ENCODE measurements around the gene TNFAIP3. TPM values are rescaled to one million over a fixed set of nuclear protein-coding genes. Genes with fewer than 3 reads are reported as not detected.
A peak's percentile ranks its signal among the peaks of the same experiment; 100 is the strongest.

The TNFAIP3 gene
- total RNA-seq, 4 donors from 2014 or later = 21.6 to 48.4 (median 32.8) TPM

DNA sequence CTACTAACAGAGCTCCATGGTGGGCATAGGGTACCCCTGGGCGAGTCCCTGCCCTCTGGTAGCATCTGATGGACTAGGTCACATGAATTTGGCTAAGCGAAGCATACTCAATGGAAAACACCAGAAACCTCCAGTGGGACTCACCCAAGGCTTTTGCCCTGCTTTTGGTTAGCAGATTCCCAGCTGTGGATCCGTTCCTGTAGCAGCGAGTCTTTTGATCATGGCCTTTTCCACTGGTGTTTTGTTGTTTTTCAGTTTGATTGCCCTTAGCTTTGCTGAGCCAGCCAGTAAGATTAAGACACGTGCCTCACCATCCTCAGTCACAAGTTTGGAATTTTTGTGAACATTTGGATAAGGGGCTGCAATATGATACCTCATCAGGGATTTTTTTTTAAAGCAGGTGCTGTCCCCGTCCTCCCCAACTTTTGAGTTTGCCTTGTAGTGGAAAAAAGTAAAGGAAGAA lies 8.0 kb downstream of the TNFAIP3 start:
- 91 to 97% methylated on average over 5 to 6 of the region's 6 CpGs for WGBS, 2 donors
- TF ChIP-seq EP300 (IDR thresholded peaks at IDR 0.05) (no peak), POLR2A (IDR thresholded peaks at IDR 0.05) (no peak)
- TF ChIP-seq, protein P1, sequence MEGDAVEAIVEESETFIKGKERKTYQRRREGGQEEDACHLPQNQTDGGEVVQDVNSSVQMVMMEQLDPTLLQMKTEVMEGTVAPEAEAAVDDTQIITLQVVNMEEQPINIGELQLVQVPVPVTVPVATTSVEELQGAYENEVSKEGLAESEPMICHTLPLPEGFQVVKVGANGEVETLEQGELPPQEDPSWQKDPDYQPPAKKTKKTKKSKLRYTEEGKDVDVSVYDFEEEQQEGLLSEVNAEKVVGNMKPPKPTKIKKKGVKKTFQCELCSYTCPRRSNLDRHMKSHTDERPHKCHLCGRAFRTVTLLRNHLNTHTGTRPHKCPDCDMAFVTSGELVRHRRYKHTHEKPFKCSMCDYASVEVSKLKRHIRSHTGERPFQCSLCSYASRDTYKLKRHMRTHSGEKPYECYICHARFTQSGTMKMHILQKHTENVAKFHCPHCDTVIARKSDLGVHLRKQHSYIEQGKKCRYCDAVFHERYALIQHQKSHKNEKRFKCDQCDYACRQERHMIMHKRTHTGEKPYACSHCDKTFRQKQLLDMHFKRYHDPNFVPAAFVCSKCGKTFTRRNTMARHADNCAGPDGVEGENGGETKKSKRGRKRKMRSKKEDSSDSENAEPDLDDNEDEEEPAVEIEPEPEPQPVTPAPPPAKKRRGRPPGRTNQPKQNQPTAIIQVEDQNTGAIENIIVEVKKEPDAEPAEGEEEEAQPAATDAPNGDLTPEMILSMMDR (IDR thresholded peaks at IDR 0.05) = no peak
- H3K4me3 ChIP-seq = no peak overlapping the region
- H3K9me3 ChIP-seq = no peaks in the 10 kb centered on the region
- H3K4me1 ChIP-seq = peaks cover 0 to 81% (median 44%) of the 10 kb centered on the region in 4 donors
- peaks cover 3 to 60% (median 30%) of the 10 kb centered on the region in 3 donors for H3K36me3 ChIP-seq
- H3K27ac ChIP-seq = peak overlapping the region in 1 of 4 donors; percentile 63
- H3K27me3 ChIP-seq = no peaks in the 10 kb centered on the region
- DNase-seq (ENCODE audit: low spot score in 2 of 2) = no peak

DNA sequence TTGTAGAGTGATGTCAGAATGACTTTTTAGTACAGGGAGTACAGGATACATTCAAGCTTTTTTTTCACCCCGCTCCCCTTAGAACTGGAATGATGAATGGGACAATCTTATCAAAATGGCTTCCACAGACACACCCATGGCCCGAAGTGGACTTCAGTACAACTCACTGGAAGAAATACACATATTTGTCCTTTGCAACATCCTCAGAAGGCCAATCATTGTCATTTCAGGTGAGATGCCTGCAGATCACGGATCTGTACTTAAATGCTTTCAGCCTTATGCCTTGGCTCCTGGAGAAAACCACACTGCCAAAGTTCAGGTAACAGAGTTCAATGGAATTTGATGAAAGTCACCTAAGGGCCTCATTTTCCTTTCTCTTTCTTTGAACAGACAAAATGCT lies 8.5 kb downstream of the TNFAIP3 start:
- Histone ChIP-seq H3K27me3 (no peaks in the 10 kb centered on the region), H3K9me3 (no peaks in the 10 kb centered on the region), H3K36me3 (peaks cover 3 to 65% (median 32%) of the 10 kb centered on the region in 3 donors), H3K4me1 (peaks cover 0 to 79% (median 39%) of the 10 kb centered on the region in 4 donors), H3K4me3 (no peak overlapping the region), H3K27ac (peak overlapping the region in 1 of 4 donors; percentile 32)
- TF ChIP-seq EP300 (IDR thresholded peaks at IDR 0.05) (no peak), POLR2A (IDR thresholded peaks at IDR 0.05) (no peak)
- TF ChIP-seq, protein P1 (IDR thresholded peaks at IDR 0.05) = no peak
- 89 to 92% methylated on average over 3 of the region's 3 CpGs for WGBS, 2 donors
- no peak for DNase-seq (ENCODE audit: low spot score in 2 of 2)

DNA sequence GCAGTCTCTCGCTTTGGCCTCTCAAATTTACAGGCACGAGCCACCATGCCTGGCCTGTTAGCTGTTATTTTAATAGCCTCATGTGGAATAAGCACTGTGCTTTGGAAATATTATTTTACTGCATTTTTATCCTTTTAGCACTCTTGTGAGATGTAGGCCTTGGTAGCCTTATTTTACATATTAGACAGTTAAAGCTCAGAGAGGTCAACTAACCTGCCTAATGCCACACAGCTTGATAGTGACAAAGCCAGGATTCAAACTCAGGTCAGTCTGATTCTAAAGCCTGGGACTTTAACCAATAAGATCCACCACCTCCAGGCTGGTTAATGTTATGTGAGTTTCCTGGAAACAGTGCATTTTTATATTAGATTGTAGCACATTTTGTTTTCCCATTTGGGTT lies 9.5 kb downstream of the TNFAIP3 start:
- 92 to 93% methylated on average over 2 of the region's 2 CpGs for WGBS, 2 donors
- TF ChIP-seq EP300 (IDR thresholded peaks at IDR 0.05) (no peak), POLR2A (IDR thresholded peaks at IDR 0.05) (no peak)
- TF ChIP-seq, protein P1 (IDR thresholded peaks at IDR 0.05) = no peak
- Histone ChIP-seq H3K9me3 (no peaks in the 10 kb centered on the region), H3K36me3 (peaks cover 3 to 75% (median 37%) of the 10 kb centered on the region in 3 donors), H3K4me1 (peaks cover 0 to 70% (median 31%) of the 10 kb centered on the region in 4 donors), H3K27ac (no peak overlapping the region), H3K27me3 (no peaks in the 10 kb centered on the region), H3K4me3 (no peak overlapping the region)
- DNase-seq (ENCODE audit: low spot score in 2 of 2) = no peak

DNA sequence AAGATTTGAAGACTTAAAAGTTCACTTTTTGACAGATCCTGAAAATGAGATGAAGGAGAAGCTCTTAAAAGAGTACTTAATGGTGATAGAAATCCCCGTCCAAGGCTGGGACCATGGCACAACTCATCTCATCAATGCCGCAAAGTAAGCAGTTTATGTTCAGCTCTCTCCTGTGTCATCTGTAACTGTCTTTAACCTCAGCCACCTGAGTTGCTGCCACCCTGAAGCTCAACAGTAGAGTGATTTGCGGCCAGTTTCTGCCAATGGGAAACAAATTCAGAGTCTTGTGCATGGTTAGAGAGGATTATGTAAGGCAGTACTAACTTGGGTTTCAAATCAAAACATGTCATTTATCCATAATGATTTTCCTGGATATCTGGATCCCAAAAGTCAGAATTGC lies 10.1 kb downstream of the TNFAIP3 start:
- Histone ChIP-seq H3K4me1 (peaks cover 0 to 64% (median 27%) of the 10 kb centered on the region in 4 donors), H3K27me3 (no peaks in the 10 kb centered on the region), H3K9me3 (no peaks in the 10 kb centered on the region), H3K4me3 (no peak overlapping the region), H3K36me3 (peaks cover 3 to 81% (median 39%) of the 10 kb centered on the region in 3 donors), H3K27ac (no peak overlapping the region)
- TF ChIP-seq POLR2A (IDR thresholded peaks at IDR 0.05) (no peak), EP300 (IDR thresholded peaks at IDR 0.05) (no peak)
- TF ChIP-seq, protein P1 (IDR thresholded peaks at IDR 0.05) = no peak
- DNase-seq (ENCODE audit: low spot score in 2 of 2) = no peak
- WGBS, 2 donors = 96% methylated on average over 3 of the region's 3 CpGs

DNA sequence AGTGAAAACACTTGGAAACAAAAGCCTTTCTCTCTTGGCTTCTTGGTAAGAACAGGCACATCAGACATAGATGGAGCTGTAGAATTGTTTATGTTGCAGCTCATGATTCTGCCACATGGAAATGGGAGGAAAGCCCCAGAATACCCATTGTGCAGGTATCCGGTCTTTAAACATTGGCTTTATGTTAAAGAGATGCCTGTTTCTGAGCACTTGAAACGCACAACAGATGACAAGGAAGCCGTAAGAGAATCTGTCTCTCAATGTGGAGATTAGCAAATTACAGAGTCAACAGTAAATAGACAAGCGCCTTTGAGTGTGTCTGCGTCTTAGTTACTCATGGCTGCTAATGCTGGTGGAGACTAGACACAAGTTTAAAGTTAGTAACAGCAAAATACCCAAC lies 10.5 kb downstream of the TNFAIP3 start:
- 94 to 96% methylated on average over 5 of the region's 5 CpGs for WGBS, 2 donors
- Histone ChIP-seq H3K27me3 (no peaks in the 10 kb centered on the region), H3K27ac (no peak overlapping the region), H3K4me3 (no peak overlapping the region), H3K9me3 (no peaks in the 10 kb centered on the region), H3K36me3 (peaks cover 3 to 85% (median 39%) of the 10 kb centered on the region in 3 donors), H3K4me1 (peaks cover 0 to 63% (median 24%) of the 10 kb centered on the region in 4 donors)
- TF ChIP-seq EP300 (IDR thresholded peaks at IDR 0.05) = no peak
- TF ChIP-seq, protein P1 (IDR thresholded peaks at IDR 0.05) = no peak
- TF ChIP-seq POLR2A (IDR thresholded peaks at IDR 0.05) = no peak
- DNase-seq (ENCODE audit: low spot score in 2 of 2) = no peak

Data from tibial nerve (tissue), 4 donors.